Measurements from ENCODE around the gene FOXL2. TPM values are rescaled to one million over a fixed set of nuclear protein-coding genes. Genes with fewer than 3 reads are reported as not detected.

Gene FOXL2
- total and polyA plus RNA-seq, 10 of the 15 experiments (the other 5 are each of a cell fraction or from before 2014, with no cell fraction given) = not detected

GRCh38 chr3:138938877-138939560 is 7.9 kb downstream of the FOXL2 start:
- ChIA-PET SMC1A (ENCODE audit: uncharacterized antibody, unreplicated experiment) (no interaction called here), CTCF (interaction anchor here (0.8 kb wide), 1 partner anchor 23 kb away, joined by 3 read pairs; no protein-coding TSS in a partner anchor), POLR2A (no interaction called here), RAD21 (ENCODE audit: unreplicated experiment) (no interaction called here)
- Histone ChIP-seq H4K20me1 (ENCODE audit: control insufficient read depth, insufficient read depth) (no peaks in the 10 kb centered on the region), H3K4me3 (no peak overlapping the region), H3K9ac (ENCODE audit: control insufficient read depth, insufficient read depth, low read length) (no peak overlapping the region), H3K4me1 (ENCODE audit: control insufficient read depth, insufficient read depth, low read length) (no peaks in the 10 kb centered on the region), H3K79me2 (ENCODE audit: control insufficient read depth, insufficient read depth, low read length) (no peaks in the 10 kb centered on the region), H3K36me3 (ENCODE audit: control insufficient read depth in 2 of 2, insufficient read depth in 2 of 2, low read length in 1 of 2) (no peaks in the 10 kb centered on the region), H3K27ac (ENCODE audit: control insufficient read depth, insufficient read depth) (no peak overlapping the region), H3K27me3 (replicated peaks in 1 of 2; ENCODE audit: control insufficient read depth in 2 of 2, insufficient read depth in 2 of 2, low read length in 1 of 2) (peaks cover 30 to 54% of the 10 kb centered on the region in 2 experiments), H3K4me2 (ENCODE audit: control insufficient read depth, insufficient read depth) (no peak overlapping the region), H3K9me3 (replicated peaks; ENCODE audit: control insufficient read depth, insufficient read depth, low read length) (no peaks in the 10 kb centered on the region; the same call in 2 of the 3 replicates), H2AFZ (ENCODE audit: control insufficient read depth, low read depth, low read length) (no peak overlapping the region)
- no peak for FAIRE-seq
- WGBS (ENCODE audit: insufficient coverage, insufficient replicate concordance, low lambda C conversion rate, missing lambda C conversion rate) = 16% methylated on average over 31 of the region's 32 CpGs
- ATAC-seq = no peak
- TF ChIP-seq RFX5 (IDR thresholded peaks at IDR 0.05; ENCODE audit: low read depth, low read length) (no peak), CBFB (IDR thresholded peaks at IDR 0.05; ENCODE audit: low read depth) (no peak), NFXL1 (IDR thresholded peaks at IDR 0.05; ENCODE audit: borderline replicate concordance) (no peak), BCLAF1 (IDR thresholded peaks at IDR 0.05) (no peak), E4F1 (IDR thresholded peaks at IDR 0.05; ENCODE audit: borderline replicate concordance, partially characterized antibody) (no peak), ZNF207 (IDR thresholded peaks at IDR 0.05; ENCODE audit: borderline replicate concordance) (no peak), SP1 (IDR thresholded peaks at IDR 0.05; ENCODE audit: low read depth, low read length) (no peak)
- TF ChIP-seq, protein P1, sequence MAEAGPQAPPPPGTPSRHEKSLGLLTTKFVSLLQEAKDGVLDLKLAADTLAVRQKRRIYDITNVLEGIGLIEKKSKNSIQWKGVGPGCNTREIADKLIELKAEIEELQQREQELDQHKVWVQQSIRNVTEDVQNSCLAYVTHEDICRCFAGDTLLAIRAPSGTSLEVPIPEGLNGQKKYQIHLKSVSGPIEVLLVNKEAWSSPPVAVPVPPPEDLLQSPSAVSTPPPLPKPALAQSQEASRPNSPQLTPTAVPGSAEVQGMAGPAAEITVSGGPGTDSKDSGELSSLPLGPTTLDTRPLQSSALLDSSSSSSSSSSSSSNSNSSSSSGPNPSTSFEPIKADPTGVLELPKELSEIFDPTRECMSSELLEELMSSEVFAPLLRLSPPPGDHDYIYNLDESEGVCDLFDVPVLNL (IDR thresholded peaks at IDR 0.05; ENCODE audit: low read depth, low read length) = no peak
- intact Hi-C loops (cut with micrococcal nuclease; ENCODE audit: unreplicated experiment) = no loop called here
- DNase-seq (ENCODE audit: low read depth, low spot score) = no peak
- BruUV-seq (replicated peaks) = no TSS peak
- in situ Hi-C loops (cut with MboI) = loop anchor here (5.0 to 25.0 kb wide), 3 partner anchors 376 to 1177 kb away; partner anchors contain the start of gene SOX14
